HFF-Myc (cell line): Measurements from ENCODE around the gene CCDC88B.

Source experiments
- DNase-seq: peaks from one replicate; pipeline ENCODE4 v3.0.0-alpha.2; 2011; ENCODE audit warnings: low read depth; ENCODE audit errors: extremely low read depth
- H3K4me3 ChIP-seq: replicated peaks from 2 replicates; pipeline ENCODE4 v1.5.1; 2011; ENCODE audit warnings: low read depth, mild to moderate bottlenecking, control low read depth, low read length
- TF ChIP-seq, protein P1 (sequence below): IDR thresholded peaks from 2 replicates; pipeline ENCODE4 v1.5.1; 2012; ENCODE audit warnings: mild to moderate bottlenecking, low read depth, low read length, control low read depth; ENCODE audit errors: missing control alignments

Gene CCDC88B

DNA sequence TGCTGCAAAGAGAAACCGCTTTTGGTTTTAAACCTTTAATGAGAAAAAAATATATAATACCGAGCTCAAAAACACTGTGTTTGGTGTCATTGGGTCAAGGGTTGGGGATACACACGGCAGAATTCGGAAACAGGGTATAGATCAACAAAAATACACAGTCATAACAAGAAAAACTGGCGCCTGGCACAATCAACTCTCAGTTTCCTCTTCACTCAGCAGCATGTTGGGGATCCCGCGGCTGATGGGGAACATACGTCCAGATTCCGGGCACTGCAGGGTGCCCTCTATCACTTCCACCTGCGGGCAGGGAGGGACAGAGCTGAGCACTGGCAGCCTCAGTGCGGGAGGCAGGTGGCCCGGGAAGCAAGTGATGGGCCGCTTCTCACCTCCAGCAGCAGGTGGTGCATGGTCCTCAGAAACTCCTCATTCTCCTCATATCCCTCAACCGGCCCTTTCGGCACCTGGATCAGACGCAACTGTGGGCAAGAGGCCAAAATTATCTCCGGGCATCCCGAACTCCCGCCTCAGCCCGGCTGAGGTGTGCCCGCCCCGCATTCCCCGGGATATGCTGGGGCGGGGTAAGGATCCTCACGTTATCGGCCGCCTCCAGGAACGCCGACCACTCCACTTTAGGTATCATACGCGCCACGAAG, 23.2 kb upstream of the CCDC88B start:
- DNase-seq = no peak
- peak overlapping the region; percentile 92 for H3K4me3 ChIP-seq
- TF ChIP-seq, protein P1, sequence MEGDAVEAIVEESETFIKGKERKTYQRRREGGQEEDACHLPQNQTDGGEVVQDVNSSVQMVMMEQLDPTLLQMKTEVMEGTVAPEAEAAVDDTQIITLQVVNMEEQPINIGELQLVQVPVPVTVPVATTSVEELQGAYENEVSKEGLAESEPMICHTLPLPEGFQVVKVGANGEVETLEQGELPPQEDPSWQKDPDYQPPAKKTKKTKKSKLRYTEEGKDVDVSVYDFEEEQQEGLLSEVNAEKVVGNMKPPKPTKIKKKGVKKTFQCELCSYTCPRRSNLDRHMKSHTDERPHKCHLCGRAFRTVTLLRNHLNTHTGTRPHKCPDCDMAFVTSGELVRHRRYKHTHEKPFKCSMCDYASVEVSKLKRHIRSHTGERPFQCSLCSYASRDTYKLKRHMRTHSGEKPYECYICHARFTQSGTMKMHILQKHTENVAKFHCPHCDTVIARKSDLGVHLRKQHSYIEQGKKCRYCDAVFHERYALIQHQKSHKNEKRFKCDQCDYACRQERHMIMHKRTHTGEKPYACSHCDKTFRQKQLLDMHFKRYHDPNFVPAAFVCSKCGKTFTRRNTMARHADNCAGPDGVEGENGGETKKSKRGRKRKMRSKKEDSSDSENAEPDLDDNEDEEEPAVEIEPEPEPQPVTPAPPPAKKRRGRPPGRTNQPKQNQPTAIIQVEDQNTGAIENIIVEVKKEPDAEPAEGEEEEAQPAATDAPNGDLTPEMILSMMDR = no peak

DNA sequence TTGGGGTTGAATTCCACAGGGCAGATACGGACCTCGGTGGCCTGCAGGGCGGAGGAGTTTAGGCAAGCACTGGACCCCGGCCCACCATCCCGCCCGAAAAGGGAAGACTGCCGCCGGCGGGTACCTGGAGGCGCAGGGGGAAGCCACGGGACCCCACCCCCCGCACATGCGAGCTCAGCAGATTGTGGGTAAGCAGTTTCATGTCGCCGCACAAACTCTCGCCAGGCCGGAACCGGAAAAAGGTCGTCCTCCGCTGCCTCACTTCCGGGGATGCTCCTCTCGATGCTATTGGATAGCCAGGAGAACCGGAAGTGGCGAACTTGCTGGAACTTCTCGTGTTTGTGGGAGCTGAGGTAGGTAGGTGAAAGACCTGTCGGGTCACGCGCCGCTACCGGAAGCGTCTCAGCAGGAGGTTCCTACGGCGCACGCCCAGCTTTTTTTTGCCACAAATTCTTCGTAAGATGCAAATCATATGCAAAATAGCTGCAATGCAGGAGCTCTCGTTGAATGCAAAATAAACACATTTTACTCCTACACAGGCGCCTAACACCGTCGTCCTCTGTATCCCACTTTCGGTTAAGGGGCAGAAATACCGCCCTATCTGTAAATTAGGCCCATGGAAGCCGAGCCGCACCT, 22.6 kb upstream of the CCDC88B start, which contains the start of gene TRMT112:
TRMT112 (minus strand) TSS at position 235 of the 636 bp plus-strand sequence; CDS start at position 202, 33 bp downstream.
- peak; percentile 94 for DNase-seq
- TF ChIP-seq, protein P1 = no peak

DNA sequence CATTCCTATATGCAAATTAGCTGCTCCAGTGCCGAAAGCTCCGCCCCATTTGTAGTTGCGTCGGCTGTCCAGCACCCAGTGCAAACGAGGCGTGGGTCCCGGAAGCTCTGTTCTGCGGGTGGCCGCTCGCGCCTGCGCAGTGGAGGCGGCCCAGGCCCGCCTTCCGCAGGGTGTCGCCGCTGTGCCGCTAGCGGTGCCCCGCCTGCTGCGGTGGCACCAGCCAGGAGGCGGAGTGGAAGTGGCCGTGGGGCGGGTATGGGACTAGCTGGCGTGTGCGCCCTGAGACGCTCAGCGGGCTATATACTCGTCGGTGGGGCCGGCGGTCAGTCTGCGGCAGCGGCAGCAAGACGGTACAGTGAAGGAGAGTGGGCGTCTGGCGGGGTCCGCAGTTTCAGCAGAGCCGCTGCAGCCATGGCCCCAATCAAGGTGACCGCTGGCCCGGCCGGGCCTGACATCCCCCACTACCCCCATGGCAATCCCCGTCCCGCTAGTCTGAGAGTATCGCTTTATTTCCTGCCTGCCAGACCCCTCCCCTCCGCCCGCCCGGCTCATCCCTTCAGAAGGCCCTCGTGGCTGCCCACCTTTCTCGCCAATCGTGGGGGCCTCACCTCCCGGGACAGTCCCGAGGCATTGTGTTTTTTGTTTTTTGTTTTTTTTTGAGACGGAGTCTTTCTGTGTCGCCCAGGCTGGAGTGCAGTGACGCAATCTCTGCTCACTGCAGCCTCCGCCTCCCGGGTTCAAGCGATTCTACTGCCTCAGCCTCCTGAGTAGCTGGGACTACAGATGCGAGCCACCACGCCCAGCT, 21.8 kb upstream of the CCDC88B start, which contains the start of gene PRDX5:
PRDX5 (plus strand) TSS at position 161 of the 805 bp plus-strand sequence; CDS start at position 256, 95 bp downstream.
- DNase-seq = peak; percentile 82
- TF ChIP-seq, protein P1 = peak; percentile 11
- peak within 1 kb of the TSS; percentile 92 for H3K4me3 ChIP-seq

More for the DNA sequence above, 22.6 kb upstream of the CCDC88B start, which contains the start of gene TRMT112:
- H3K4me3 ChIP-seq = peak within 1 kb of the TSS; percentile 92

DNA sequence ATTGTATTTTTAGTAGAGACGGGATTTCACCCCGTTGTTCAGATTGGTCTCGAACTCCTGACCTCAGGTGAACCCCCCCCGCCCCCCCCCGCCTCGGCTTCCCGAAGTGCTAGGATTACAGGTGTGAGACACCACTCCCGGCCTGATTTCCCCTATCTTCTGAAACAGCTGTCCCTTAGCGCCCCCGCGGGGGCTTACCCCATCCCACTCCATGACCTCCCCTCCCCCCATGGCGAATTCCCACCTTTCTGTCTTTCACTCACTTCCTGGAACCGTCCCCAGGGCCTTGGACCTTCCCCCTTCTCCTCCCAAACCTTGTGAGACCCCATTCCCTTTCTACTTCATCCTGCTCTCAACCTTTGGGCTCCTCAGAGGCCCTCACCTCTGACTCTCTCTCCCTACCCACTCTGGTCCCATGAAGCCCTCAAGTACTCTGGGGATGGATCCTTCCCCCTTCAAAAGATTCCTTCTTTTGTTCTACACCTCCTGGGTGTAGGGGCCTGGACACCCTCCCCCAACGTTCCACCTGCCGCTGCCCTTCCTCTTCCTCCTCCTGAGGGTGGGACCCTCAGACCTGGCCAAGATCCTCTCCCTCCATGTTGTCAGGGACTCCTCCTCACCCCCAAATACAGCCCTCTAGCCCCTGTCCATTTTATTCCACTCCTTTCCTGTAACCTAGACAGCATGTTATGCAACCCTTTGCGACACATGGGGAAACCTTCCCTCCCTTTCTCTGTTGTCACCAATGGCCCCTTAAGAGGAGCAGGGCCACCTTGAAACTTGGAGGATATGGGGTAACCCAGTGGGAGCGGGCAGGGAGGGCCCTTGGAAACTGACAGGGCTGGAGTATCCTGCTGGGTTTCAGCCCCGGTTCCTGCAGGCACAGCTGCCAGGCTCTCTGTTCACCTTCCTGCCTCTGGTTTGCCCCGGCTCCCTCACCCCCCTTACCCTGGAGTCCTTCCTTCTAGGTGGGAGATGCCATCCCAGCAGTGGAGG, 20.9 kb upstream of the CCDC88B start:
- TF ChIP-seq, protein P1 = no peak
- peak overlapping the region; percentile 92 for H3K4me3 ChIP-seq
- DNase-seq = no peak

DNA sequence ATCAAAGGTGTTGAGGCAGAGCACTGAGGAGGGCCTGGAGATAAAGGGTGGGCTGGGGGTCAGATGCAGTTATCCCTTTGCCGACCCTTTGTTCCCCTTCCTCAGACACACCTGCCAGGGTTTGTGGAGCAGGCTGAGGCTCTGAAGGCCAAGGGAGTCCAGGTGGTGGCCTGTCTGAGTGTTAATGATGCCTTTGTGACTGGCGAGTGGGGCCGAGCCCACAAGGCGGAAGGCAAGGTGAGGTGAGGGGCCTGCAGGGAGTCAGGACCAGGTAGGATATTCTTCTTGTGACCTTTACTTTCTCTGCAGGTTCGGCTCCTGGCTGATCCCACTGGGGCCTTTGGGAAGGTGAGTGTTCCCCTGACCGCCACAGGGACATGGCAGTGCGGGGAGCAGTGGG, 19.4 kb upstream of the CCDC88B start:
- no peak for DNase-seq
- TF ChIP-seq, protein P1 = no peak
- no peak overlapping the region for H3K4me3 ChIP-seq

DNA sequence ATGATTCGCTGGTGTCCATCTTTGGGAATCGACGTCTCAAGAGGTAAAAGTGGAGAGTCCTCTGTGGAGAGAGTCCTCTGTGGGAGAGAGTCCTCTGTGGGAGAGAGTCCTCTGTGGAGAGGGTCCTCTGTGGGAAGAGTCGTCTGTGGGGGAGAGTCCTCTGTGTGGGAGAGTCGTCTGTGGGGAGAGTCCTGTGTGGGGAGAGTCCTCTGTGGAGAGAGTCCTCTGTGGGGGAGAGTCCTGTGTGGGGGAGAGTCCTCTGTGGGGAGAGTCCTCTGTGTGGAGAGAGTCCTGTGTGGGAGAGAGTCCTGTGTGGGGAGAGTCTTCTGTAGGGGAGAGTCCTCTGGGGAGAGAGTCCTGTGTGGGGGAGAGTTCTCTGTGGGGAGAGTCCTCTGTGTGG, 19.0 kb upstream of the CCDC88B start:
- TF ChIP-seq, protein P1 = no peak
- no peak overlapping the region for H3K4me3 ChIP-seq
- DNase-seq = no peak
